Measurements from ENCODE around the gene PLPPR5.

The PLPPR5 gene

DNA sequence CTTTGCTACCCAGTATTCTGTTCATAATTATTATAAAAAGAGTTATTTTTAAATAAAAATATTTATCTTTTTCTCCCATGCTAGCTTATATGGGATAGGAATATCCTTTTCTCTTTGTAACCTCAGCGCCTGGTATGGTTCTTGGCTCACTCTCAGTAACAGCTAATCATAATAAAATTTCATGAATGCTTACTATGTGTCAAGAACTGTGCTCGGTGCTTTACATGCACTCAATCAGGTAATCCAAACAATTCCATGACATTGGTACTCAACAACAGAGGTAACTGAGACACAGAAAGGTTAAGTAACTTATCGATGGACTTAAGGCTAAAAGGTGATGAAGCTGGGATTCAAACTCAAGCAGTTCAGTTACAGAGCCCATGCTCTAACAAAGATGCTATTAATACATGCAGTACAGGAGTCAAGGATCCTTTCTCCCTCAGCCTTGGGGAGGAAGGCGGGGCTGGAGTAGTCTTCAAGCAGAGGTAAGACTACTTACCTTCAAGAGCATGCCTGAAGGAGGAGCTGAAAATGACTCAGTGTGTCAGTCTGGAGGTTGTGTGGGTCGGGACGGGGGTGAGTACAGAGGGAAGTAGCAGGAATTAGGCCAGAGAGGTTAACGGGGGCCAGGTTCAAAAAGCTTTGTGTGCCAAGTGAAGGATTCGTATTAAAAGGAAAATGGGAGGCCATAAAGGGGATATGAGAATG, 73.4 kb downstream of the PLPPR5 start:
- no peaks in the 10 kb centered on the region for H3K9me3 ChIP-seq (ENCODE audit: low read length)
- H3K9ac ChIP-seq (ENCODE audit: low read length), result no peak overlapping the region
- H3K27ac ChIP-seq (ENCODE audit: low read depth, low read length), result no peak overlapping the region
- no peaks in the 10 kb centered on the region for H3K4me1 ChIP-seq (ENCODE audit: insufficient read depth, low read length)
- H3K27me3 ChIP-seq (ENCODE audit: control insufficient read depth in 1 of 2, insufficient read depth in 2 of 2, low read length in 2 of 2), result no peaks in the 10 kb centered on the region
- no peak overlapping the region for H3K4me3 ChIP-seq (ENCODE audit: low read depth in 1 of 2, low read length in 2 of 2)
- H3K36me3 ChIP-seq (ENCODE audit: insufficient read depth, low read length), result no peaks in the 10 kb centered on the region

DNA sequence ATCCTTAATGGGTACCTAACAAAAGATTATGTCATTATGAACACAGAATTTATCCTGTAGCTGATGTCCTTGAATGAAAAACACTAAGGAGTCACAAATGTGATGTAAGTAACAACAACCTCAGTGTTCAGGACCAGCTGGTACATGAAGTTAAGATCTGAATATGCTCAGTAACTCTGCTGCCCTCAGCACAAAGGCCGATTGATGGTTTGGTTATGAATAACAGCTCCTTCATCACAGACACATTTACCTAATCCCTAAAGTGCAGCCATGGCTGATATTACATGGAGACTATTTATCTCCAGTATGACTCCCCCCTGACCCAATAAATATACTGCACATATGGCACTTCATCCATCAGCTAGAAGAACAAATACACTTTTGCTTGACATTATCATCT, 75.2 kb downstream of the PLPPR5 start:
- Histone ChIP-seq H3K9me3 (ENCODE audit: low read length) (no peaks in the 10 kb centered on the region), H3K4me1 (ENCODE audit: insufficient read depth, low read length) (no peaks in the 10 kb centered on the region), H3K27ac (ENCODE audit: low read depth, low read length) (no peak overlapping the region), H3K36me3 (ENCODE audit: insufficient read depth, low read length) (no peaks in the 10 kb centered on the region), H3K9ac (ENCODE audit: low read length) (no peak overlapping the region), H3K27me3 (ENCODE audit: control insufficient read depth in 1 of 2, insufficient read depth in 2 of 2, low read length in 2 of 2) (no peaks in the 10 kb centered on the region), H3K4me3 (ENCODE audit: low read depth in 1 of 2, low read length in 2 of 2) (no peak overlapping the region)

DNA sequence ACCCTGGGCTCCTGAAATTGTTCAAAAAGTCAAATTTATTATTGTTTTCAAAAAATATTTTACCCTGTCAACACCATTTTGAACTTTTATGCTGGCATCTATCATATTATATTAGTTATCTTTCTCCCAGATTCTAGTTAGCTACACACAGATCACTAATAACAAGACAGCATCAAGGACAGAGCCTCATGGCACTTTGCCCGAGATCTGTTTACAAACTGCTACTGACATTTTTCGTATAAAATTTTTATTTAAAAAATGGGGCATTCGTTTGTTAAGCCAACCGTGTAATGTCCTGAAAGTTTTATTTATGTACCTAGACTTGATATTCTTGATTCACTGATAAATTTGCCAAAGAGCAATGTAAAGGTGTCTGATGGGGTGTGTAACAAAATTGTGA, 78.1 kb downstream of the PLPPR5 start:
- no peak overlapping the region for H3K9ac ChIP-seq (ENCODE audit: low read length)

DNA sequence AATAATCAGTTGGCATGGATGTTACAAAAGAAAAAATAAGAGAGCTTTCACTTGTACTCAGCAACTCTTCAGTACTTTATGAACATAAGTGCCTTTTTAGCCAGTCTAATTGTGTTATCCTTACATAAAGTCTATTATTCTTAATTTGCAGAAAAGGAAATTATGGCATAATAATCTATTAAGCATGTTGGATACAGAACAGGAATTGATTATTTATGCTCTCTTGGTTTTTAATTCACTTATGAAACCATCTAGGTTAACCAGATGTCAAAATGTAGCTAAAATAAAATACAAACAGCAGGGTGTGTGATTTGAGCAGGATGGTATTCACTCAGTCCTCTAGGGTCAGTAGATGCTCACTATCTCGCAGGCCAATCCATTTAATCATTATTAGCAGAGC, 79.7 kb downstream of the PLPPR5 start:
- Histone ChIP-seq H3K9ac (ENCODE audit: low read length) (no peak overlapping the region), H3K4me1 (ENCODE audit: insufficient read depth, low read length) (no peaks in the 10 kb centered on the region), H3K36me3 (ENCODE audit: insufficient read depth, low read length) (no peaks in the 10 kb centered on the region), H3K9me3 (ENCODE audit: low read length) (no peaks in the 10 kb centered on the region), H3K27me3 (ENCODE audit: control insufficient read depth in 1 of 2, insufficient read depth in 2 of 2, low read length in 2 of 2) (no peaks in the 10 kb centered on the region), H3K27ac (ENCODE audit: low read depth, low read length) (no peak overlapping the region), H3K4me3 (ENCODE audit: low read depth in 1 of 2, low read length in 2 of 2) (no peak overlapping the region)

More for the DNA sequence above, 78.1 kb downstream of the PLPPR5 start:
- no peak overlapping the region for H3K27ac ChIP-seq (ENCODE audit: low read depth, low read length)
- H3K27me3 ChIP-seq (ENCODE audit: control insufficient read depth in 1 of 2, insufficient read depth in 2 of 2, low read length in 2 of 2), result no peaks in the 10 kb centered on the region
- H3K4me3 ChIP-seq (ENCODE audit: low read depth in 1 of 2, low read length in 2 of 2), result no peak overlapping the region
- H3K36me3 ChIP-seq (ENCODE audit: insufficient read depth, low read length), result no peaks in the 10 kb centered on the region
- H3K9me3 ChIP-seq (ENCODE audit: low read length), result no peaks in the 10 kb centered on the region
- H3K4me1 ChIP-seq (ENCODE audit: insufficient read depth, low read length), result no peaks in the 10 kb centered on the region

DNA sequence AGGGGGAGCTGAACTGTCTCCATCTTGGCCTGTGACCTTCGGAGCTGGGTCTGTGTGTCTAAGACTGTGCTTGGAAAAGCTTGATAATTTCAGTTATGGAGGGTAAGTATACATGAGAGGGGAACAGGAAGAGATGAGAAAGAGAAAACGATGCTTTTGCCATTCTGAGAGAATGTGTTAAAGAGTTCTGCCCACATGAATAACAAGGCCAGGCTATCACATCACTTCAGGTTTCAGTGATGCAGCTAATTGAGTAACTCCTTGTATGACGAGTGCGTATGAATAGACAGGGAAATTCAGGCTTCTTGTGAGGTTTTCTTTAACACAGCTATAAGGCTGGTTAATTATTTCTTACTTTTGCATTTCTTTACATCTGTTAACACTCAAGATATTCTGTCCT, 81.0 kb downstream of the PLPPR5 start:
- Histone ChIP-seq H3K4me1 (ENCODE audit: insufficient read depth, low read length) (no peaks in the 10 kb centered on the region), H3K36me3 (ENCODE audit: insufficient read depth, low read length) (no peaks in the 10 kb centered on the region), H3K27me3 (ENCODE audit: control insufficient read depth in 1 of 2, insufficient read depth in 2 of 2, low read length in 2 of 2) (no peaks in the 10 kb centered on the region), H3K27ac (ENCODE audit: low read depth, low read length) (no peak overlapping the region), H3K4me3 (ENCODE audit: low read depth in 1 of 2, low read length in 2 of 2) (no peak overlapping the region), H3K9ac (ENCODE audit: low read length) (no peak overlapping the region), H3K9me3 (ENCODE audit: low read length) (no peaks in the 10 kb centered on the region)

DNA sequence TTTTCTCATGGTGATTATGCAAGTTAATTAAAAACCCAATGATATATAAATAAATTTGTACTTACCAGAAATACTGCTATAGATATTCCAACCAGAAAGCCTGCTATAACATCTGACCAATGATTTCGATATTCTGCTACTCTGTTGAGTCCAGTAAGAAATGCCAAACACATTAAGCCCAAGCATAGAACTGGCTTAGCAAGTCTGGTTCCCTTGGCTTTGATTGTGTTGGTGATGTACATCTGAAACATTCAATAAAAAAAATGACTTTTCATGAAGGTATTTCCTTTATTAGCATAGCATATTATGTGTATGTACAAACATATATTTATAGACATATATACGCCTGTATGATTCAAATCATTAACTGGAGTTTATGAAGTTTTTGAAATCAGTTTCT, 82.8 kb downstream of the PLPPR5 start:
- Histone ChIP-seq H3K9ac (ENCODE audit: low read length) (no peak overlapping the region), H3K36me3 (ENCODE audit: insufficient read depth, low read length) (no peaks in the 10 kb centered on the region), H3K4me1 (ENCODE audit: insufficient read depth, low read length) (no peaks in the 10 kb centered on the region), H3K27ac (ENCODE audit: low read depth, low read length) (no peak overlapping the region), H3K9me3 (ENCODE audit: low read length) (no peaks in the 10 kb centered on the region), H3K27me3 (ENCODE audit: control insufficient read depth in 1 of 2, insufficient read depth in 2 of 2, low read length in 2 of 2) (no peaks in the 10 kb centered on the region), H3K4me3 (ENCODE audit: low read depth in 1 of 2, low read length in 2 of 2) (no peak overlapping the region)

DNA sequence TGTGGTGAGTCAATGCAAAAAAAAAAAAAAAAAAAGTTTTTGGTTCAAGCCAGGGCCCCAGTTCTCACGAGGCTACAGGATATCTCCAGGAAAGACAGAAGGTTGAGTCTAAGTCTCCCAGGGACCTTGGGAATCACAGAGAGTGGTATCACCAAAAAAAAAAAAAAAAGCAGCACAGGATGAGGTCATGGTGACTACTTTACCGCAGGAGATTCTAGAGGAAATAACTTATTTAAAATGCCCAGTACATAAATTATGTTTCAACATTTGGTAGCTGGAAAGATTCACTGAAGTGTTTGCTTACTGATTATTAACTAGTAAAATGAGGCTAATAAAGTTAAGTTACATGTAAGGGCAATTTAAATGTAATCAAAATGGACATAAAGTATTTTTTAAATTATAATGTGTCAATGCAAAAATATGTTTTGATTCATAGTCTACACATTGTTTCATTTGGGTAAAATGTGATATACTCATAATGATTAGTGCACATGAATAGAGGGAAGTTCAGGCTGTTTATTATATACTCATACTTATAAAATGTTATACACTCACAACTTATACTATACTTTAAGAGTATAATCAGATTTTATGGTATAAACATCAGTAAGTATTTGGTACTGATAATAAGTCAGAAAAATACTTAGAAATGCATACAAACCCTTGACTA, 84.1 kb downstream of the PLPPR5 start:
- Histone ChIP-seq H3K9me3 (ENCODE audit: low read length) (no peaks in the 10 kb centered on the region), H3K27ac (ENCODE audit: low read depth, low read length) (no peak overlapping the region), H3K4me3 (ENCODE audit: low read depth in 1 of 2, low read length in 2 of 2) (no peak overlapping the region), H3K27me3 (ENCODE audit: control insufficient read depth in 1 of 2, insufficient read depth in 2 of 2, low read length in 2 of 2) (no peaks in the 10 kb centered on the region), H3K36me3 (ENCODE audit: insufficient read depth, low read length) (no peaks in the 10 kb centered on the region), H3K4me1 (ENCODE audit: insufficient read depth, low read length) (no peaks in the 10 kb centered on the region), H3K9ac (ENCODE audit: low read length) (no peak overlapping the region)

DNA sequence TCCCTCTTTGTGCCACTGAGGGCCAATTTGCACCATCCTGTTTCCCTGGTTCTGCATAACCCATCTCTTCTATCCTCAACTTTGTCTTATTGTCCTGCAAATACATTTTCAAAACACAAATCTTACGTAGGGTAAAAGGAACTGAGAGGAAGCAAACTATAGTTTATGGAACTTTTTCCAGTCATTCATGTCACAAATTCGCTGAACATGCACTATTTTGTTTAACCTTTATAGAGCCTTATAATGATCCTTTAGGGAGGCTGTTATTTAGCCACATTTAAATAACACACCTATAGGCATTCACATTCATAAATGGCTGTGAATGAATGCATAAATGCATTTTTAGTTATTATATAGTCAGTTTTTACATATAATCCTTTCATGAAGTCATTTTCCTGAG, 85.0 kb downstream of the PLPPR5 start:
- H3K36me3 ChIP-seq (ENCODE audit: insufficient read depth, low read length), result no peaks in the 10 kb centered on the region
- H3K9me3 ChIP-seq (ENCODE audit: low read length), result no peaks in the 10 kb centered on the region
- no peaks in the 10 kb centered on the region for H3K27me3 ChIP-seq (ENCODE audit: control insufficient read depth in 1 of 2, insufficient read depth in 2 of 2, low read length in 2 of 2)
- no peak overlapping the region for H3K9ac ChIP-seq (ENCODE audit: low read length)
- no peak overlapping the region for H3K27ac ChIP-seq (ENCODE audit: low read depth, low read length)
- no peak overlapping the region for H3K4me3 ChIP-seq (ENCODE audit: low read depth in 1 of 2, low read length in 2 of 2)
- H3K4me1 ChIP-seq (ENCODE audit: insufficient read depth, low read length), result no peaks in the 10 kb centered on the region

DNA sequence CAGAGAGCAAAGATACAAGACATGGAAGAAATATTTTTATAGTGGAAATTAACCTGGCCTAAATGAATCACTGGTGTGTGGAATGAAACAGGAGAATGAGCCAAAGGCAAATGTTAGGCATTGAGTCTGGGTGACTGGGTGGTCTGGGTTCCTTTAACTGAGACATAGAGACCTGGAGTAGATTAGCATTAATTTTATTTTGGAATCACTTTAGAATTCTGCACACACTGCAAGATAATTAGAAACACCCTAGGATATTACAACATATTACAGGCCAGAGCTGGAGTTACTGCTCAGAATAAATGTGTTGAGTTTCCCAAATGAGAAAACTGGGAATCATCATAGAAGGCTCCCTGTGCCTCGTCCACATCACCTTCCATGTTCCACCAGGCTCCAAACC, 85.5 kb downstream of the PLPPR5 start:
- no peak overlapping the region for H3K9ac ChIP-seq (ENCODE audit: low read length)
- no peak overlapping the region for H3K27ac ChIP-seq (ENCODE audit: low read depth, low read length)
- H3K4me1 ChIP-seq (ENCODE audit: insufficient read depth, low read length), result no peaks in the 10 kb centered on the region
- H3K36me3 ChIP-seq (ENCODE audit: insufficient read depth, low read length), result no peaks in the 10 kb centered on the region
- H3K4me3 ChIP-seq (ENCODE audit: low read depth in 1 of 2, low read length in 2 of 2), result no peak overlapping the region
- no peaks in the 10 kb centered on the region for H3K9me3 ChIP-seq (ENCODE audit: low read length)
- no peaks in the 10 kb centered on the region for H3K27me3 ChIP-seq (ENCODE audit: control insufficient read depth in 1 of 2, insufficient read depth in 2 of 2, low read length in 2 of 2)

DNA sequence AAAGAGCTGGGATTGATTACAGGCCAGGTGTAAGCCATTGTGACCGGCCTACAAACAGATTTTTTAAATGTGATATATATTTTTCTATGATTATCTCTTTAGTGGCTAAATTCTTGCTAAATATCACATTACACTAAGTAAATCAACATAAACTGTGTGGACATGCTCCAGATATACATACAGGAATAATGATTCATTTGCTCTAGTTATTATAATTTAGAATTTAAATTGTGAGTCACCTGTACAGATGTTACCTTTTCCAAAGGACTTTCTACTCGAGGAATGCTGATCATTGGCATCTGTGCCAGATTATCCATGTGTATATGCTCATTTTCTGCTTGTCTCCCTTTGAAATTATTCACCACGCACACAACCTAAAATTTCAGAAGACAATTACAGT, 90.1 kb downstream of the PLPPR5 start:
- Histone ChIP-seq H3K27me3 (ENCODE audit: control insufficient read depth in 1 of 2, insufficient read depth in 2 of 2, low read length in 2 of 2) (no peaks in the 10 kb centered on the region), H3K4me1 (ENCODE audit: insufficient read depth, low read length) (no peaks in the 10 kb centered on the region), H3K9ac (ENCODE audit: low read length) (no peak overlapping the region), H3K27ac (ENCODE audit: low read depth, low read length) (no peak overlapping the region), H3K9me3 (ENCODE audit: low read length) (no peaks in the 10 kb centered on the region), H3K4me3 (ENCODE audit: low read depth in 1 of 2, low read length in 2 of 2) (no peak overlapping the region), H3K36me3 (ENCODE audit: insufficient read depth, low read length) (no peaks in the 10 kb centered on the region)

DNA sequence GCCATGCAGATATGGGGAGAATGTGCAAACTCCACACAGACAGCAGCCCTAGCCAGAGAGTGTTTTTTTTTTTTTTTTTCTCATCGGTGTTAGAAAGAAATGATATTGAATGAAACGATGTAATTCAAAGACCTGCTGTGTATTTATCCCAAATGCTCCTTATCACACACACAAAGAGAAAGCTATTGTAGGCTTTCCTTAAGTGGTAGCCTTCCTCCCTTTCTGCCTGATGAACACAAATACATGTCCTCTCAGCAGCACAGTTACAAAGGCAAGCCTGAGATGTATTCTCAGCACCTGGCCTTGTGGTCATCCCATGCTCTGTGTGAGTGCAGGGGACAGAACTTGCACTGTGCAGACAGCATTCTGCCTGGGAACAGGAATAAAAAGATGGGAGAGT, 93.8 kb downstream of the PLPPR5 start:
- Histone ChIP-seq H3K36me3 (ENCODE audit: insufficient read depth, low read length) (no peaks in the 10 kb centered on the region), H3K4me3 (ENCODE audit: low read depth in 1 of 2, low read length in 2 of 2) (no peak overlapping the region), H3K27me3 (ENCODE audit: control insufficient read depth in 1 of 2, insufficient read depth in 2 of 2, low read length in 2 of 2) (no peaks in the 10 kb centered on the region), H3K9ac (ENCODE audit: low read length) (no peak overlapping the region), H3K4me1 (ENCODE audit: insufficient read depth, low read length) (no peaks in the 10 kb centered on the region), H3K27ac (ENCODE audit: low read depth, low read length) (no peak overlapping the region), H3K9me3 (ENCODE audit: low read length) (no peaks in the 10 kb centered on the region)

DNA sequence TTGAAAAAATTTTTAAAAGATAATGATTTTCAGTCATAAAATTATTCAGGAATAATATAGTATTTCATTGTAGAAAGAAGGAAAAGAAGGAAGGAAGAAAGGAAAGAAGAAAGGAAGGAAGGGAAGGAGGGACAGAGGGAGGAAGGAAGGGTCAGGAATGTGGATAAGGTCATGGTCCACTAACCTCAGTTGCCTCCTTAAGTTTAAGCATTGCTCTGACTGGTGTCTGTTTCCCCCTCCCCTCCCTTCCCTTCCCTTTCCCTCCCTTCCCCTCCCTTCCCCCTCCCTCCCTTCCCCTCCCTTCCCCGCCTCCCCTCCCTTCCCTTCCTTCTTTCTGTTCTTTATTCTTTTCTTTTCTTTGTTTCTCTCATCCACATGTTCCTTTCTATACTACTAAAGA, 95.7 kb downstream of the PLPPR5 start:
- Histone ChIP-seq H3K9ac (ENCODE audit: low read length) (no peak overlapping the region), H3K9me3 (ENCODE audit: low read length) (no peaks in the 10 kb centered on the region), H3K27ac (ENCODE audit: low read depth, low read length) (no peak overlapping the region), H3K4me1 (ENCODE audit: insufficient read depth, low read length) (no peaks in the 10 kb centered on the region), H3K27me3 (ENCODE audit: control insufficient read depth in 1 of 2, insufficient read depth in 2 of 2, low read length in 2 of 2) (no peaks in the 10 kb centered on the region), H3K36me3 (ENCODE audit: insufficient read depth, low read length) (no peaks in the 10 kb centered on the region), H3K4me3 (ENCODE audit: low read depth in 1 of 2, low read length in 2 of 2) (no peak overlapping the region)
